K562 treated with DMSO at 1 percent for 48 hours (cell line): ENCODE results near the gene ZKSCAN4. TPM values are rescaled to one million over a fixed set of nuclear protein-coding genes. Genes with fewer than 3 reads are reported as not detected.

ENCODE experiments used
- total RNA-seq: library from RNA; unstranded; fragments of 300-600 nt; gene quantifications from 2 replicates; pipeline ENCODE4 v1.2.3, GENCODE V29; 2022; ENCODE audit warnings: low replicate concordance; ENCODE audit errors: extremely low read depth

ZKSCAN4 gene
- not detected in 2 replicates for total RNA-seq

DNA sequence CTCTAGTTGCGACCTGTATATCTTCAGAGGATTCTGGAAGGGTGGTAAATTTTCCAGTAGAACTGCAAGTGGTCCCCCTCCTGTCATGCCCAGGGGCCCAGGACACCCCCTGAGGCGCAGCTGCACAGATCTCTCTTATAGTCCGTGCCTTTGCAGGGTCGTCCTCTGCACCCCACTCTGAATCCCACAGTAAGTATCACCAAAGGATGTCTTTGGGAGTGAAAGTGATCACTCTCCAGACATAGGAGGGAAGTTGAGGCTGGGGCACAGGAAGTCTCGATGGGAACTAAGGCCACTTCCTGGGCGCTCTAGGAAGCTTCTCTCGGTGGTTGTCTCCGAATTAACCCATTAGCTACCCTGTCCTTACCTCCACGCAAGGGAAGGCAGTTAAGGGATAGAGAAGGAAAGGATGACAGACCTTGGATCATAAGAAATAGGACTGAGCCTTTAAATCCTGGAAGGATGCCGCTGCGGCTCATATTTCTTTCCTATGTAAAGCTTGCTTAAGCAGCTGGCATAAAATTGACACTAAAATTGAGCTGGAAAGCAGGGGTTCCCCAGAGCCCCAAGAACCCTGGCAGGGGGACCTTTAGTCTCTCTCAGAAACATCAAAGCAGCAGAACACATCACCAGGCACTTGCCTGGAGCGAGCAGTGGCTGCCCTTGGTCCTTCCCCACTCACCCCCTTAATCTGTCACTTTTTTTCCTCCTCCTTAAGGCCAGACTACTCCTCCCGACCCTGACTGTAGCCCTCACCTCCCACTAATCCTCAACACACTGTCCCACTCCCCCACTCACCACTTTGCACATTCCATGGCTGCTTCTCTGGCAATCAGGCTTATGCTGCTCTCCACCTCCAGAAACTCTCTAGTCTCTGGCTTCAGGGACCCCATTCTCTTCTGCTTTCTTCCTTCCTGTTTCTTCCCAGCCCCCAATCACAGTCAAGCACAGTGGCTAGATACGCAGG is at the start of gene ZKSCAN4:
ZKSCAN4 (minus strand) TSS at position 261 of the 967 bp plus-strand sequence. CDS start 289 bp downstream, outside the sequence.

DNA sequence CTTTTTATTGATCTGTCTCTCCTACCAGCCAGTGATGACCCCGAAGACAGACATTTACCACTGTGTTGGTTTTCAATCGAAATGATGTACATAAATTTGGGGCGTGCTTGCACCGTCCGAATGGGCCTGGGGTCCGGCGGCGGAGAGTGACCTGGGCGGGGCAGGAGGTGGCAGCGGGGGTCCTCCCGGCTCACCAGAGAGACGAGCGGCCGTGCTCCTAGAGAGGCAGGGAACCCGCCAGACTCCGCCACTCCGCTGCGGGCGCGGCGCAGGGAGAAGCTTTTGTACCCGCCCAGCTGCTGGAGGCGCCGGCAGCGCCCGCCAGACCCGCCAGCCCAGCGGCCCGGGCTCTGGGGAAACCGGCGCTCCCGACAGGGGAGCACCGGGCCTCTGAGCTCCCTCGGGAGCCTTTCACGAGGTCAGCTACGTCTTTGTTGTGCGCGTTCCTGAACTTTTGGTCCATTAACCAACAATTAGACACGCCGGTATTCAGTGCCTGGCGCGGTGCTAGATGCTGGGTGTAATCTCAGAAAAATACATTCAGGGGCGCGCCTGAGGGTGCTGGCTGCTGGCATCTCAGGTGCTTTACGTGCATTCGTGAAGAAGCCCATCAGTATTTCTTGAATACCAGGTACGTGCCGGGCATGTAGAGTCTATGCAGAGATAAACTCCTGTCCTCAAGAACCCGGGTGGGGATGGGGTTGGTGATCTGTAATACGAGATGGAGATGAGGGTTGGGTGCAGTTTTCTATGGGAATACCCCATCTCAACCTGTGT is 29.4 kb upstream of the ZKSCAN4 start, which contains the start of gene PGBD1:
PGBD1 (plus strand) TSS at position 285 of the 777 bp plus-strand sequence. CDS start 2,242 bp downstream, outside the sequence.

DNA sequence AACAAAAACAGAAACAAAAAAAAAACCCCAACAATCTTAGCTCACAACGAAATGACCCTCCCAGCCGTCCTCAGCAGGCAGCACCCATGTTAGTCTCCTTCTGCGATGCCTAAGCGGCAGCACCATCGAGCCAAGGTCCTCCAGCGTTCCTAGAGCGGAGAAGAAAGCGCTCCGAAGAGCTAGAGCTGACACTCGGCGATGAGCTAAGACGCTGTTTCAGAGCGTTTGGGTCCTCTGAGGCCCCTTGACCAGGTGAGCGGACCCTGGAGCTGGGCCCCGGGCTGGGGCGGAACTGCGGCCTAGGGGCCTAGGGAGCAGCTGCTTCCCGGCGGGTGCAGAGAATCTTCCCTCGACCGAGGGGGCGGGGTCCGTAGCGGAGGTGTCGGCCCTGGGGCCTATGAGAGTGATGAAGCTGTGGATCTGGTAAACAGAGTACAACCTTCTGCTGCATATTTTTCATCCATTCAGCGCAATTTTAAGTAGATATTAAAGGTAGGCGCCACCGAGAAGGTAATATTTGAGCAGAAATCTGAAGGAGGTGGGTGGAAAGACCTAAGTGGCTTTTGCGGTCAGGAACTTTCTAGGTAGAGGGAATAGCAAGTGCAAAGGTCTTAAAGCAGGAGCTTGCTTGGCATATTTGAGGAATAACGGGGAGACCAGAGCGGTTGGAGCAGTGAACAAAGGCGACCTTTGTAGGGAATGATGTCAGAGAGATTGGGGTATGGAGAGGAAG is 15.1 kb upstream of the ZKSCAN4 start, which contains the start of gene ZSCAN26:
ZSCAN26 (plus strand) TSS at position 182 of the 733 bp plus-strand sequence. CDS start 4,777 bp downstream, outside the sequence.

DNA sequence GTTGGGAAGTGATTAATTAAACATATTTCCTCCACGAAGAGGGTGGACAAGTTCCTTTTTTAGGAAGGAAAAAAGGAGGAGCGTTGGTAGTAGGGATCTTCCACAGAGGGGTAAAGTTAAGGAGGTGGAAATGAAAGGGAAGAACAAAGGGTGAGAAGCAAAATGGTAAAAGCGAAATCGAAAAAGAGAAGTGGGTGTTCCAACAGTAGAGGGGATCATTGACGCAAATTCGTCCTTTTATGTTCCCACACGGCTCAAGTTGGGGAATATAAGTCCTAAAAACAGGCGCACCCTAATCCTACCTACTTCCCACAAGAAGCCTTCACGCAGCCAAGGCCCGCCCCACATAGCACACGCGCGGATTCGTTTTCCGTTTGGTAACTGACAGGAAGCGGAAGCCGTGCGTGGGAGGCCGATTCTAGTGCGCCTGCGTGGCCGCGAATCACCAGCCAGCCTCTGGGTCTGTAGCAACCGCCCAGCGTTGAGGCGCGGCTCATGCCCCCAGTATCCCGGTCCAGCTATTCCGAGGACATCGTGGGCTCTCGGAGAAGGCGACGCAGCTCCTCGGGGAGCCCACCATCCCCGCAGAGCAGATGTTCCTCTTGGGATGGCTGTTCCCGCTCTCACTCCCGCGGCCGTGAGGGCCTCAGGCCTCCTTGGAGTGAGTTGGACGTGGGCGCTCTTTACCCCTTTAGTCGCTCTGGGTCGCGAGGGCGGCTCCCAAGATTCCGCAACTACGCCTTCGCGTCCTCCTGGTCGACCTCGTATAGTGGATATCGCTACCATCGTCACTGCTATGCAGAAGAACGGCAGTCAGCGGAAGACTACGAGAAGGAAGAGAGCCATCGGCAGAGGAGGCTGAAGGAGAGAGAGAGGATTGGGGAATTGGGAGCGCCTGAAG is 7.1 kb upstream of the ZKSCAN4 start, which contains the start of gene NKAPL:
NKAPL (plus strand) TSS at position 421 of the 901 bp plus-strand sequence; CDS start at position 496, 75 bp downstream.

GRCh38 chr6:28225056-28225834 is 26.8 kb downstream of the ZKSCAN4 start, which contains the start of gene ZSCAN9:
TSS of gene ZSCAN9 (plus strand) at chr6:28225275. CDS start at chr6:28227085, 1,810 bp downstream.

Other genes with a start within 250 kb of the ZKSCAN4 start
- gene ZNF165, start 171.7 kb downstream of the ZKSCAN4 start, total RNA-seq = not detected in 2 replicates
- not detected in 2 replicates for gene ZSCAN16, start 127.7 kb downstream of the ZKSCAN4 start, total RNA-seq
- gene ZKSCAN8, start 110.4 kb downstream of the ZKSCAN4 start, total RNA-seq = not detected in 2 replicates
- gene ZSCAN9, start 27.0 kb downstream of the ZKSCAN4 start, total RNA-seq = not detected in 2 replicates
- gene NKAPL, start 7.0 kb upstream of the ZKSCAN4 start, total RNA-seq = not detected in 2 replicates
- not detected in 2 replicates for gene ZSCAN26, start 14.9 kb upstream of the ZKSCAN4 start, total RNA-seq
- not detected in 2 replicates for gene PGBD1, start 29.3 kb upstream of the ZKSCAN4 start, total RNA-seq
- not detected in 2 replicates for gene ZSCAN31, start 83.9 kb upstream of the ZKSCAN4 start, total RNA-seq
- gene ZKSCAN3, start 97.7 kb upstream of the ZKSCAN4 start, total RNA-seq = not detected in 2 replicates
- not detected in 2 replicates for gene ZSCAN12, start 147.5 kb upstream of the ZKSCAN4 start, total RNA-seq
- not detected in 2 replicates for gene ZSCAN23, start 191.2 kb upstream of the ZKSCAN4 start, total RNA-seq